ENCODE data around the gene ISYNA1. TPM values are rescaled to one million over a fixed set of nuclear protein-coding genes. Genes with fewer than 3 reads are reported as not detected.

ISYNA1 gene
- total and polyA plus RNA-seq, 2 of the 13 experiments (the other 11 are each of a cell fraction or from before 2014, with no cell fraction given), result 29.6 to 48.5 TPM

DNA sequence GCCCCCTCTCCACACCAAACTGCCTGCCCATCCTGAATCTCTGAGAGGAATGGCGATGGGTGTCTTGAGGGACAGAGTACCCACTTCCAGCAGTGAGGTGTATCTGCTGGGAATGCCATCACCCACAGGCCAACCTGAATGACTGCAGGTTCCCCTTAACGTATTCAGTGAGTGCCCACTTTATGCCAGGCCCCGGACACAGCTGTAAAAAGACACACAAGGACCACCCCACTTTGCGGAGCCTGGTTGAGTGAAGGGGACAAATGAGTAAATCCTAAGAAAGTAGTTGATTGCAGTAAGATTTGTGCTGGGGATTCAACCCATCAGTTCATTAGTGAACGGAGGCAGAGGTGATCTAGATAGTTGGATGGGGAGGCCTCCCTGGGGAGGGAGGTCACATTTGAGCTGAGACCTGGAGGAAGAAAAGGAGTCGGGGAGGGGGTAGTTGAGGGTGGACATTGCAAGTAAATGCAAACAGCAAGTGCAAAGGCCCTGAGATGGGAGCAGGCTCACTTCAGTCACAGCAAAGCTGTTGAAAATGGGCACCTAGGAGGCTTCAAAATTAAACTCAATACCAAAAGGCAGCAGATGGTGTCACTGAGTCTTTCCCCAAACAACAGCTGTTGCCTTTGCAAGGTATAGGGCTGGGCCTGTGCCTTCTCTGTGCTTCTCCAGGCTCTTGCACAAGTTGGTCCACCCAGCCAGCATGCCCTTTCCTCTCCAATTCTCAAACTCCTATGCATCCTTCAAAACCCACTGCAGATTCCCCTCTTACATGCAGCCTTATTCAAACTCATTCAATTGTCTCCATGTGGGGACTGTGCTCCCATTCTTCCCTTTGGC is 47.6 kb downstream of the ISYNA1 start:
- DNase-seq (ENCODE audit: low spot score), result no peak
- ChIA-PET POLR2A (interaction anchor here (0.7 to 14.3 kb wide), 11 partner anchors 9 to 116 kb away, joined by 3 to 514 read pairs (median 4); partner anchors contain the start of genes IQCN and JUND), CTCF (ENCODE audit: low intra/inter-chr PET ratio, low total read pairs) (no interaction called here)
- Histone ChIP-seq H3K4me1 (ENCODE audit: insufficient read depth, low read length) (peaks cover 22% of the 10 kb centered on the region), H3K27me3 (ENCODE audit: control insufficient read depth in 1 of 2, insufficient read depth in 2 of 2, low read length in 2 of 2) (no peaks in the 10 kb centered on the region; a peak in 1 of 5 replicates), H3K79me2 (ENCODE audit: insufficient read depth, low read length) (peaks cover 23% of the 10 kb centered on the region), H3K36me3 (replicated peaks in 1 of 2; ENCODE audit: control insufficient read depth in 1 of 2, insufficient read depth in 2 of 2, low read length in 2 of 2) (peaks cover 4 to 24% of the 10 kb centered on the region in 2 experiments; a peak in 4 of 5 replicates), H3K4me2 (ENCODE audit: low read depth, low read length) (no peak overlapping the region), H3K9me3 (ENCODE audit: low read length) (no peaks in the 10 kb centered on the region), H3K27ac (ENCODE audit: extremely low read length, insufficient read depth, low read length) (no peak overlapping the region), H3K4me3 (replicated peaks in 1 of 3; ENCODE audit: insufficient read depth in 1 of 3, low read depth in 2 of 3, low read length in 3 of 3) (no peak overlapping the region), H3K9ac (ENCODE audit: insufficient read depth, low read depth, low read length) (no peak overlapping the region), H4K20me1 (ENCODE audit: insufficient read depth, low read length) (peaks cover 42% of the 10 kb centered on the region), H2AFZ (ENCODE audit: low read length) (no peak overlapping the region)
- intact Hi-C loops (cut with micrococcal nuclease; ENCODE audit: unreplicated experiment), result no loop called here
- FAIRE-seq, result no peak
- BruUV-seq (replicated peaks), result no TSS peak
- in situ Hi-C loops (cut with HindIII; ENCODE audit: extremely low pct_ligation_motif_present, low pct_unique_long_range_greater_than_20kb), result no loop called here
- WGBS (ENCODE audit: low lambda C conversion rate), result 62% methylated on average over 6 of the region's 6 CpGs
- ATAC-seq, result peak; percentile 18
- no peak for TF ChIP-seq ZNF616 (CRISPR knock-in tag; IDR thresholded peaks at IDR 0.05; ENCODE audit: low read depth)
- TF ChIP-seq ZSCAN20 (CRISPR knock-in tag; IDR thresholded peaks at IDR 0.05; ENCODE audit: borderline replicate concordance), result no peak
- TF ChIP-seq GATAD1 (CRISPR knock-in tag; IDR thresholded peaks at IDR 0.05), result peak; percentile 37; the same call in 1 of the 2 replicates
- TF ChIP-seq ZNF547 (CRISPR knock-in tag; IDR thresholded peaks at IDR 0.05), result no peak
- TF ChIP-seq ETV6 (CRISPR knock-in tag; conservative IDR thresholded peaks at IDR 0.05), result no peak
- TF ChIP-seq, protein P1, sequence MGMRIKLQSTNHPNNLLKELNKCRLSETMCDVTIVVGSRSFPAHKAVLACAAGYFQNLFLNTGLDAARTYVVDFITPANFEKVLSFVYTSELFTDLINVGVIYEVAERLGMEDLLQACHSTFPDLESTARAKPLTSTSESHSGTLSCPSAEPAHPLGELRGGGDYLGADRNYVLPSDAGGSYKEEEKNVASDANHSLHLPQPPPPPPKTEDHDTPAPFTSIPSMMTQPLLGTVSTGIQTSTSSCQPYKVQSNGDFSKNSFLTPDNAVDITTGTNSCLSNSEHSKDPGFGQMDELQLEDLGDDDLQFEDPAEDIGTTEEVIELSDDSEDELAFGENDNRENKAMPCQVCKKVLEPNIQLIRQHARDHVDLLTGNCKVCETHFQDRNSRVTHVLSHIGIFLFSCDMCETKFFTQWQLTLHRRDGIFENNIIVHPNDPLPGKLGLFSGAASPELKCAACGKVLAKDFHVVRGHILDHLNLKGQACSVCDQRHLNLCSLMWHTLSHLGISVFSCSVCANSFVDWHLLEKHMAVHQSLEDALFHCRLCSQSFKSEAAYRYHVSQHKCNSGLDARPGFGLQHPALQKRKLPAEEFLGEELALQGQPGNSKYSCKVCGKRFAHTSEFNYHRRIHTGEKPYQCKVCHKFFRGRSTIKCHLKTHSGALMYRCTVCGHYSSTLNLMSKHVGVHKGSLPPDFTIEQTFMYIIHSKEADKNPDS (CRISPR knock-in tag; IDR thresholded peaks at IDR 0.05), result no peak
- TF ChIP-seq, protein P2, sequence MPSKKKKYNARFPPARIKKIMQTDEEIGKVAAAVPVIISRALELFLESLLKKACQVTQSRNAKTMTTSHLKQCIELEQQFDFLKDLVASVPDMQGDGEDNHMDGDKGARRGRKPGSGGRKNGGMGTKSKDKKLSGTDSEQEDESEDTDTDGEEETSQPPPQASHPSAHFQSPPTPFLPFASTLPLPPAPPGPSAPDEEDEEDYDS (CRISPR knock-in tag; IDR thresholded peaks at IDR 0.05), result no peak
- peak; percentile 80 for TF ChIP-seq RBFOX2 (IDR thresholded peaks at IDR 0.05; ENCODE audit: low read depth, low read length)
- TF ChIP-seq, protein P3, sequence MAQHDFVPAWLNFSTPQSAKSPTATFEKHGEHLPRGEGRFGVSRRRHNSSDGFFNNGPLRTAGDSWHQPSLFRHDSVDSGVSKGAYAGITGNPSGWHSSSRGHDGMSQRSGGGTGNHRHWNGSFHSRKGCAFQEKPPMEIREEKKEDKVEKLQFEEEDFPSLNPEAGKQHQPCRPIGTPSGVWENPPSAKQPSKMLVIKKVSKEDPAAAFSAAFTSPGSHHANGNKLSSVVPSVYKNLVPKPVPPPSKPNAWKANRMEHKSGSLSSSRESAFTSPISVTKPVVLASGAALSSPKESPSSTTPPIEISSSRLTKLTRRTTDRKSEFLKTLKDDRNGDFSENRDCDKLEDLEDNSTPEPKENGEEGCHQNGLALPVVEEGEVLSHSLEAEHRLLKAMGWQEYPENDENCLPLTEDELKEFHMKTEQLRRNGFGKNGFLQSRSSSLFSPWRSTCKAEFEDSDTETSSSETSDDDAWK (CRISPR knock-in tag; IDR thresholded peaks at IDR 0.05), result no peak
- TF ChIP-seq DPF2 (CRISPR knock-in tag; IDR thresholded peaks at IDR 0.05; ENCODE audit: borderline replicate concordance, low read depth), result no peak
- TF ChIP-seq, protein P4, sequence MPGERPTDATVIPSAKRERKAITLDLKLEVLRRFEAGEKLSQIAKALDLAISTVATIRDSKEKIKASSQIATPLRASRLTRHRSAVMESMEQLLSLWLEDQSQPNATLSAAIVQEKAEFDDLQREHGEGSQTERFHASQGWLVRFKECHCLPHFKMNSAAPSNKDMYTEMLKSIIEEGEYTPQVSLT (CRISPR knock-in tag; IDR thresholded peaks at IDR 0.05; ENCODE audit: borderline replicate concordance, low read depth), result no peak
- no peak for TF ChIP-seq MEIS2 (CRISPR knock-in tag; IDR thresholded peaks at IDR 0.05)
- peak; percentile 100 for TF ChIP-seq ZC3H13 (CRISPR knock-in tag; IDR thresholded peaks at IDR 0.05)
- no peak for TF ChIP-seq TSC22D2 (CRISPR knock-in tag; IDR thresholded peaks at IDR 0.05; ENCODE audit: borderline replicate concordance)
- TF ChIP-seq, protein P5, sequence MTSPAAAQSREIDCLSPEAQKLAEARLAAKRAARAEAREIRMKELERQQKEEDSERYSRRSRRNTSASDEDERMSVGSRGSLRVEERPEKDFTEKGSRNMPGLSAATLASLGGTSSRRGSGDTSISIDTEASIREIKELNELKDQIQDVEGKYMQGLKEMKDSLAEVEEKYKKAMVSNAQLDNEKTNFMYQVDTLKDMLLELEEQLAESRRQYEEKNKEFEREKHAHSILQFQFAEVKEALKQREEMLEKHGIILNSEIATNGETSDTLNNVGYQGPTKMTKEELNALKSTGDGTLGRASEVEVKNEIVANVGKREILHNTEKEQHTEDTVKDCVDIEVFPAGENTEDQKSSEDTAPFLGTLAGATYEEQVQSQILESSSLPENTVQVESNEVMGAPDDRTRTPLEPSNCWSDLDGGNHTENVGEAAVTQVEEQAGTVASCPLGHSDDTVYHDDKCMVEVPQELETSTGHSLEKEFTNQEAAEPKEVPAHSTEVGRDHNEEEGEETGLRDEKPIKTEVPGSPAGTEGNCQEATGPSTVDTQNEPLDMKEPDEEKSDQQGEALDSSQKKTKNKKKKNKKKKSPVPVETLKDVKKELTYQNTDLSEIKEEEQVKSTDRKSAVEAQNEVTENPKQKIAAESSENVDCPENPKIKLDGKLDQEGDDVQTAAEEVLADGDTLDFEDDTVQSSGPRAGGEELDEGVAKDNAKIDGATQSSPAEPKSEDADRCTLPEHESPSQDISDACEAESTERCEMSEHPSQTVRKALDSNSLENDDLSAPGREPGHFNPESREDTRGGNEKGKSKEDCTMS (CRISPR knock-in tag; conservative IDR thresholded peaks at IDR 0.05), result no peak
- TF ChIP-seq ISX (CRISPR knock-in tag; conservative IDR thresholded peaks at IDR 0.05), result no peak
- TF ChIP-seq ZNF432 (CRISPR knock-in tag; IDR thresholded peaks at IDR 0.05; ENCODE audit: borderline replicate concordance), result no peak
